Adrenal gland (tissue), 5 donors: ENCODE measurements around the gene RADIL.

Experiments
- POLR2A ChIP-seq, 2 donors: fragments of 450-650 bp; IDR thresholded peaks; one replicate each; pipeline ENCODE4 v1.6.1; 2017; ENCODE audit warnings: antibody characterized with exemption in 2 of 2, mild to moderate bottlenecking in 2 of 2, moderate library complexity in 1 of 2
- TF ChIP-seq, protein P1 (sequence below), 6 experiments: fragments of 450-650 bp in 4 of 6; fragments of 200-600 bp in 2 of 6; sonication (generic) in 1 of 6; IDR thresholded peaks; 1 replicate in 5 of 6; 2 replicates in 1 of 6; pipeline versions ENCODE4 v1.5.1 to v1.8.0; 2016 to 2021; ENCODE audit warnings: antibody characterized with exemption in 6 of 6, mild to moderate bottlenecking in 2 of 6, moderate library complexity in 1 of 6
- donor health status: DM: no; HTN: no; CAD: no.

DNA sequence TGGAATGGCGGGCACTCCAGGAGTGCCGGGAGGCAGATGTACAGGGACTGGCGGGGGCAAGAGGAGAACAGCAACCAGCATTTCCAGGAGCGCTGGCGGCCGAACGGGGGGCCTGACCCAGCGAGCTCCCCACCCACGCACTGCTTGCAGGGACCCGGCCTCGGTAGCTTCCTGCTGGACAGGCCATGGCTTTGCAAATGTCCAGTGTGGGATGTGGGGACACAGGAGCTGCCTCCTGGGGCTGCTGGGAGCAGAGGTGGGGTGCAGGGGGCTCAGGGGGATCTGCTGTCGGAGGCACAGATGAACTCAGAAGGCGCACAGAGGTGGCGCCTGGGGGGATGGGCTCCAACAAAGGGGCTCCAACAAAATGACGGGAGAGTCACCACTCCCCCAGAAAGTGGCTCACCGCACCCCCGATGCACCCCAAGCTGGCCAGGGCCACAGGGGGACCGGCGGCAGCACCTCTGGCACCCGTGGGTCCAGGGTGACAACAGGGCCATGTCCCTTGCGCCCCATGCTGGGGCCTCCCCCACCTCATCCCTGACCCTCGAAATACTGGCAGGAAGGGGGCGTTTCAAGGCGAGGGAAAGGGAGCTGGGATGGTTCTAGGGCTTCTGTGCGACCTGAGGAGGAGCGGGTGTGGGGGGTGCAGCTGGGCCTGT is 67.0 kb downstream of the RADIL start:
- TF ChIP-seq, protein P1, sequence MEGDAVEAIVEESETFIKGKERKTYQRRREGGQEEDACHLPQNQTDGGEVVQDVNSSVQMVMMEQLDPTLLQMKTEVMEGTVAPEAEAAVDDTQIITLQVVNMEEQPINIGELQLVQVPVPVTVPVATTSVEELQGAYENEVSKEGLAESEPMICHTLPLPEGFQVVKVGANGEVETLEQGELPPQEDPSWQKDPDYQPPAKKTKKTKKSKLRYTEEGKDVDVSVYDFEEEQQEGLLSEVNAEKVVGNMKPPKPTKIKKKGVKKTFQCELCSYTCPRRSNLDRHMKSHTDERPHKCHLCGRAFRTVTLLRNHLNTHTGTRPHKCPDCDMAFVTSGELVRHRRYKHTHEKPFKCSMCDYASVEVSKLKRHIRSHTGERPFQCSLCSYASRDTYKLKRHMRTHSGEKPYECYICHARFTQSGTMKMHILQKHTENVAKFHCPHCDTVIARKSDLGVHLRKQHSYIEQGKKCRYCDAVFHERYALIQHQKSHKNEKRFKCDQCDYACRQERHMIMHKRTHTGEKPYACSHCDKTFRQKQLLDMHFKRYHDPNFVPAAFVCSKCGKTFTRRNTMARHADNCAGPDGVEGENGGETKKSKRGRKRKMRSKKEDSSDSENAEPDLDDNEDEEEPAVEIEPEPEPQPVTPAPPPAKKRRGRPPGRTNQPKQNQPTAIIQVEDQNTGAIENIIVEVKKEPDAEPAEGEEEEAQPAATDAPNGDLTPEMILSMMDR (IDR thresholded peaks at IDR 0.05) = no peak
- TF ChIP-seq POLR2A (IDR thresholded peaks at IDR 0.05) = no peak
